AG04449 (cell line): ENCODE results near the gene KIF26B.
A peak's percentile ranks its signal among the peaks of the same experiment; 100 is the strongest.
"Not testable (repeated sequence)": the region's sequence is repeated elsewhere in the genome, so short reads cannot be mapped to it uniquely, and the experiment has no call there.

ENCODE experiments used
- CTCF ChIA-PET: fragments of 350-600 bp; formaldehyde crosslinking; extraction: SDS; loops from one replicate; lab custom pipeline; 2021; ENCODE audit warnings: antibody characterized with exemption; lab: Yijun Ruan, JAX
- POLR2A ChIA-PET: fragments of 400-600, 350-600 bp; formaldehyde crosslinking; extraction: SDS; loops from one replicate; lab custom pipeline; 2020; ENCODE audit warnings: antibody characterized with exemption, inconsistent platforms; lab: Yijun Ruan, JAX
- DNase-seq: peaks from one replicate; pipeline ENCODE4 v3.0.0-alpha.2; 2010; ENCODE audit warnings: low read depth, low spot score
- H3K4me3 ChIP-seq: 2 replicates; pipeline ENCODE4 v1.5.1; 2011; ENCODE audit warnings: low read depth, mild to moderate bottlenecking, control low read depth, low read length
- TF ChIP-seq, protein P1 (sequence below): IDR thresholded peaks from one replicate; pipeline ENCODE4 v1.5.1; 2011; ENCODE audit warnings: mild to moderate bottlenecking, moderate library complexity, low read length, control low read depth, inconsistent platforms; ENCODE audit not compliant: insufficient read depth; ENCODE audit errors: missing control alignments

KIF26B gene

GRCh38 chr1:245707941-245708340 is 553.2 kb downstream of the KIF26B start:
- no peak overlapping the region for H3K4me3 ChIP-seq
- TF ChIP-seq, protein P1, sequence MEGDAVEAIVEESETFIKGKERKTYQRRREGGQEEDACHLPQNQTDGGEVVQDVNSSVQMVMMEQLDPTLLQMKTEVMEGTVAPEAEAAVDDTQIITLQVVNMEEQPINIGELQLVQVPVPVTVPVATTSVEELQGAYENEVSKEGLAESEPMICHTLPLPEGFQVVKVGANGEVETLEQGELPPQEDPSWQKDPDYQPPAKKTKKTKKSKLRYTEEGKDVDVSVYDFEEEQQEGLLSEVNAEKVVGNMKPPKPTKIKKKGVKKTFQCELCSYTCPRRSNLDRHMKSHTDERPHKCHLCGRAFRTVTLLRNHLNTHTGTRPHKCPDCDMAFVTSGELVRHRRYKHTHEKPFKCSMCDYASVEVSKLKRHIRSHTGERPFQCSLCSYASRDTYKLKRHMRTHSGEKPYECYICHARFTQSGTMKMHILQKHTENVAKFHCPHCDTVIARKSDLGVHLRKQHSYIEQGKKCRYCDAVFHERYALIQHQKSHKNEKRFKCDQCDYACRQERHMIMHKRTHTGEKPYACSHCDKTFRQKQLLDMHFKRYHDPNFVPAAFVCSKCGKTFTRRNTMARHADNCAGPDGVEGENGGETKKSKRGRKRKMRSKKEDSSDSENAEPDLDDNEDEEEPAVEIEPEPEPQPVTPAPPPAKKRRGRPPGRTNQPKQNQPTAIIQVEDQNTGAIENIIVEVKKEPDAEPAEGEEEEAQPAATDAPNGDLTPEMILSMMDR = no peak
- ChIA-PET CTCF (interaction anchor here (0.6 to 1.6 kb wide), 3 partner anchors 8 to 295 kb away, joined by 3 to 4 read pairs (median 3); no protein-coding TSS in a partner anchor), POLR2A (no interaction called here)
- DNase-seq = no peak

GRCh38 chr1:245710961-245711903 is 556.4 kb downstream of the KIF26B start:
- POLR2A ChIA-PET = no interaction called here
- DNase-seq = no peak
- CTCF ChIA-PET = interaction anchor here (1.7 kb wide), 1 partner anchor 9 kb away, joined by 5 read pairs; no protein-coding TSS in a partner anchor
- no peak overlapping the region for H3K4me3 ChIP-seq
- TF ChIP-seq, protein P1 = no peak

DNA sequence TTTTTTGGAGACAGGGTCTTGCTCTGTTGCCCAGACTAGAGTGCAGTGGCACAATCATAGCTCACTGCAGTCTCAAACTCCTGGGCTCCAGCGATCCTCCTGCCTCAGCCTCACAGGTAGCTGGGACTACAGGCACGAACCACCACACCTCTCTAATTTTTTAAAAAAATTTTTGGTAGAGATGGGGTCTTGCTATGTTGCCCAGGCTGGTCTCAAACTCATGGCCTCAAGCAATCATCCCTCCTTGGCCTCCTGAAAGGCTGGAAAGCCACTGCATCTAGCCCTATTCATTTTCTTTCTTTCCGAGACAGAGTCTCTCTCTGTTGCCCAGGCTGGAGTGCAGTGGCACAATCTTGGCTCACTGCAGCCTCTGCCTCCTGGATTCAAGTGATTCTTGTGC is 559.2 kb downstream of the KIF26B start:
- CTCF ChIA-PET = interaction anchor here (0.9 kb wide), 1 partner anchor 11 kb away, joined by 3 read pairs; no protein-coding TSS in a partner anchor
- POLR2A ChIA-PET = not testable (repeated sequence)

DNA sequence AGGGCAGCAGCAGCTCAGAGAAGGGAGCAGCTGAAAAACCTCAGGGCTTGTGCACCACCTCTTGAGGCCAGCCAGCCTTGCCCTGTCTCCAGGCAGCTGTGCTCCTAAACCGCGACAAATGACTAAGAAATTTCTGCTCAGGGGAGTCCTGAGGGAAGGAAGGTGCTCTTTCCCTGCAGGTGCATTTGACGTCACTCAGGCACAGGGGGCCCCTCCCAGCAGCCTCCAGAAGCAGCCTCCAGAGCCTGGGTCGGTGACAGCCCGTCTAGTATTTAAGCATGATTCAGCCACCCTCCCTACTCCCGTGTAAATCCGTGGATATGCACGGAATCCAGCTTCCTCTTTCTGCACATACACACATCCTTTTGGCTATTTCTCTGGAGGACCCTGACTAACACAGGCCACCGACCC is 560.5 kb downstream of the KIF26B start:
- no peak overlapping the region for H3K4me3 ChIP-seq
- DNase-seq = no peak
- ChIA-PET CTCF (interaction anchor here (0.7 to 1.2 kb wide), 2 partner anchors 11 to 21 kb away, joined by 3 read pairs; no protein-coding TSS in a partner anchor), POLR2A (no interaction called here)
- TF ChIP-seq, protein P1 = no peak

More for the DNA sequence above, 559.2 kb downstream of the KIF26B start:
- H3K4me3 ChIP-seq, DNase-seq: not testable (repeated sequence)

DNA sequence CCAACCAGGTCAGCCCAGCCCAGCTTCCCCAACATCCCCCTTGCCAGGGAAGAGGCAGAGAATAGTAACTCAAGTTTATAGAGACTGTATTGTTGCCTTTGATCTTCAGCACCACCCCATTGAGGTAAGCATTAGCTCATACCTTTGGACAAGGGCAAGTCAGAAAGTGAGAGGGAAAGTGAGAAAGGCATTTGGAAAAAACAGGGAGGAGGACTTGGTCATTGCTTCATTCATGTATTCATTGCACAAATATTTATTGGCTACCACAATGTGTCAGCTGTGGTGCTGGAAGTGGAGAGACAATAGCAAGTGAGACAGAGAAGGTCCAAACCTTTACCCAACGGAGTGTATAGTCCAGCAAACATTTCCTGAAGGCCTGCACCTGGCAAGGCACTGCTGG is 561.2 kb downstream of the KIF26B start:
- ChIA-PET CTCF (interaction anchor here (1.2 kb wide), 1 partner anchor 12 kb away, joined by 3 read pairs; no protein-coding TSS in a partner anchor), POLR2A (no interaction called here)
- peak; percentile 31 for DNase-seq
- no peak overlapping the region for H3K4me3 ChIP-seq
- TF ChIP-seq, protein P1 = no peak

GRCh38 chr1:245716561-245716960 is 561.8 kb downstream of the KIF26B start:
- H3K4me3 ChIP-seq = no peak overlapping the region
- ChIA-PET POLR2A (no interaction called here), CTCF (no interaction called here)
- no peak for DNase-seq
- TF ChIP-seq, protein P1 = no peak
